Femur (tissue), 1 donor: ENCODE data around the gene IL34.
A peak's percentile ranks its signal among the peaks of the same experiment; 100 is the strongest.

ENCODE experiments used
- DNase-seq: peaks from one replicate; pipeline ENCODE4 v3.0.0-alpha.2; 2017

IL34 gene

GRCh38 chr16:70689970-70690891 lies 43.9 kb downstream of the IL34 start:
- DNase-seq: peak; percentile 88

- DNase-seq: peak; percentile 94
These were observed 45.1 kb downstream of the IL34 start for GRCh38 chr16:70691223-70692129.

- DNase-seq: no peak
These were observed 45.9 kb downstream of the IL34 start for GRCh38 chr16:70692130-70692872.

- DNase-seq: peak; percentile 85
These were observed 46.7 kb downstream of the IL34 start for GRCh38 chr16:70692873-70693671.

- DNase-seq: no peak
These were observed 47.9 kb downstream of the IL34 start for GRCh38 chr16:70694088-70694867.

GRCh38 chr16:70694868-70695218 lies 48.5 kb downstream of the IL34 start:
- no peak for DNase-seq

- peak; percentile 67 for DNase-seq
These were observed 49.1 kb downstream of the IL34 start for GRCh38 chr16:70695331-70696070.

GRCh38 chr16:70696355-70696754 lies 50.0 kb downstream of the IL34 start:
- DNase-seq: no peak

- DNase-seq: peak; percentile 62
These were observed 50.7 kb downstream of the IL34 start for GRCh38 chr16:70696952-70697593.

GRCh38 chr16:70697594-70698170 lies 51.3 kb downstream of the IL34 start:
- peak; percentile 77 for DNase-seq

- no peak for DNase-seq
These were observed 52.5 kb downstream of the IL34 start for GRCh38 chr16:70698901-70699300.

GRCh38 chr16:70699696-70700095 lies 53.3 kb downstream of the IL34 start:
- DNase-seq: no peak

- peak; percentile 87 for DNase-seq
These were observed 54.0 kb downstream of the IL34 start for GRCh38 chr16:70700101-70701020.

GRCh38 chr16:70701036-70701435 lies 54.7 kb downstream of the IL34 start:
- DNase-seq: no peak

- DNase-seq: no peak
These were observed 55.2 kb downstream of the IL34 start for GRCh38 chr16:70701596-70701995.

GRCh38 chr16:70701998-70702397 lies 55.6 kb downstream of the IL34 start:
- DNase-seq: no peak

- no peak for DNase-seq
These were observed 56.3 kb downstream of the IL34 start for GRCh38 chr16:70702624-70703023.

- DNase-seq: peak; percentile 83
These were observed 56.9 kb downstream of the IL34 start for GRCh38 chr16:70703041-70703834.
